ENCODE data around the gene FAM156A. TPM values are rescaled to one million over a fixed set of nuclear protein-coding genes. Genes with fewer than 3 reads are reported as not detected.
A peak's percentile ranks its signal among the peaks of the same experiment; 100 is the strongest.
"Not testable (repeated sequence)": the region's sequence is repeated elsewhere in the genome, so short reads cannot be mapped to it uniquely, and the experiment has no call there.

FAM156A gene
- total RNA-seq, 1 donor, result 12.1 TPM

DNA sequence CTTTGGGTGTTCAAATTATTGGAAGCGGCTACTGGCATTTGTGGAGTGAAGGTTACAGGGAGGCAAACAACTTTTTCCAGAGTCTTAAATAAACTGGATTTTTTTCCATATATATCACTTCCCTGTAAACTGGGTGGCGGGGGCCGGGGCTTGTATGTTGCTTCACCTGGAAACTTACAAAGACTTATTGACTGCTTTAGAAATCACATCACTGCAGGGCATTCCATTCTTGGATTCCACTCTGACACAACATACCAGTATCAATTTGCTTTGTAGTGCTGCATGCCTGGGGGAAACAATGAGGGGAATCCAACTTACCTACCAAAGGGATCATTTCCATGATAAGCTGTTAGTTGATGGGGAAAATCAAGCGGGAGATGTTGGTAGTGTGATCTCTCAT, 21.7 kb upstream of the FAM156A start:
- no peak for DNase-seq (ENCODE audit: low read depth)
- TF ChIP-seq, protein P1, sequence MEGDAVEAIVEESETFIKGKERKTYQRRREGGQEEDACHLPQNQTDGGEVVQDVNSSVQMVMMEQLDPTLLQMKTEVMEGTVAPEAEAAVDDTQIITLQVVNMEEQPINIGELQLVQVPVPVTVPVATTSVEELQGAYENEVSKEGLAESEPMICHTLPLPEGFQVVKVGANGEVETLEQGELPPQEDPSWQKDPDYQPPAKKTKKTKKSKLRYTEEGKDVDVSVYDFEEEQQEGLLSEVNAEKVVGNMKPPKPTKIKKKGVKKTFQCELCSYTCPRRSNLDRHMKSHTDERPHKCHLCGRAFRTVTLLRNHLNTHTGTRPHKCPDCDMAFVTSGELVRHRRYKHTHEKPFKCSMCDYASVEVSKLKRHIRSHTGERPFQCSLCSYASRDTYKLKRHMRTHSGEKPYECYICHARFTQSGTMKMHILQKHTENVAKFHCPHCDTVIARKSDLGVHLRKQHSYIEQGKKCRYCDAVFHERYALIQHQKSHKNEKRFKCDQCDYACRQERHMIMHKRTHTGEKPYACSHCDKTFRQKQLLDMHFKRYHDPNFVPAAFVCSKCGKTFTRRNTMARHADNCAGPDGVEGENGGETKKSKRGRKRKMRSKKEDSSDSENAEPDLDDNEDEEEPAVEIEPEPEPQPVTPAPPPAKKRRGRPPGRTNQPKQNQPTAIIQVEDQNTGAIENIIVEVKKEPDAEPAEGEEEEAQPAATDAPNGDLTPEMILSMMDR (IDR thresholded peaks at IDR 0.05; ENCODE audit: insufficient read depth, low read depth, low read length), result no peak
- no peak overlapping the region for H3K4me3 ChIP-seq (ENCODE audit: low read depth, low read length)

DNA sequence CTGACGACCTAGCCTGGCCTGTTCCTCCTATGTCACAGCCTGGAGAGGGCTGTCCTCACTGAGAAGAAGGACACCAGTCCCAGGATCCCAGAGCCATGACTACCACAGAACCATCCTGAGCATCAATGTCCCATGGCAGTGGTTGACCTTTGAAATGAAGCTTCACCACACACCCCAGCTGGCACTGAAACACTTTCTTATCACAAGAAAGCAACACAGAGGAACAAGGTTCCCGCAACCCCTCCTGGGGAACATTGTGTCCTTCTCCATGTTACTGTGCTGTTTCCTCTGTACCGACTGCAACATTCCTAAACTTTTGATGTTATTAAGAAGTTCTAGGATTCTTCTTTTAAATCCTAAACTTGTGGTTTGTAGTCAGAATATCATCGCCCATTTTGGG, 21.2 kb upstream of the FAM156A start:
- peak; percentile 36 for DNase-seq (ENCODE audit: low read depth)
- H3K4me3 ChIP-seq (ENCODE audit: low read depth, low read length), result no peak overlapping the region
- TF ChIP-seq, protein P1 (IDR thresholded peaks at IDR 0.05; ENCODE audit: insufficient read depth, low read depth, low read length), result no peak

DNA sequence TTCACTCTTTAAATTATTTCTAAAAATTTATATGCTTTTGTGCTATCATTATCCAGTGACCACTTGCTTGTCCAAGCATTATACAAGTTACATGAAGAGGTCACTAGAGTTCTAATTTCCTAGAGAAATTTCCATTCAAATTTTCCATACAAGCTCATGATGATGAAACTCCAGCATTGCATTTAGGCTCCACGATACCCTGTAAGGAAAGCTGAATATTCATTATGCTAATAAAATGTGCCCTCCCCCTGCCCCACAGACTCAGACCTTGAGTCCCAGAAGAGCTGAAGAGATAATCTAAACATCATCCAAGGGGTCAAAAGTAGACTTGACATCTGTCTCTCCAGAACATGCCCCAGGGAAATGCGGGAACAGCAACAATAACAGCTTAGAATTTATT, 19.6 kb upstream of the FAM156A start:
- no peak overlapping the region for H3K4me3 ChIP-seq (ENCODE audit: low read depth, low read length)
- DNase-seq (ENCODE audit: low read depth), result no peak
- TF ChIP-seq, protein P1 (IDR thresholded peaks at IDR 0.05; ENCODE audit: insufficient read depth, low read depth, low read length), result no peak

DNA sequence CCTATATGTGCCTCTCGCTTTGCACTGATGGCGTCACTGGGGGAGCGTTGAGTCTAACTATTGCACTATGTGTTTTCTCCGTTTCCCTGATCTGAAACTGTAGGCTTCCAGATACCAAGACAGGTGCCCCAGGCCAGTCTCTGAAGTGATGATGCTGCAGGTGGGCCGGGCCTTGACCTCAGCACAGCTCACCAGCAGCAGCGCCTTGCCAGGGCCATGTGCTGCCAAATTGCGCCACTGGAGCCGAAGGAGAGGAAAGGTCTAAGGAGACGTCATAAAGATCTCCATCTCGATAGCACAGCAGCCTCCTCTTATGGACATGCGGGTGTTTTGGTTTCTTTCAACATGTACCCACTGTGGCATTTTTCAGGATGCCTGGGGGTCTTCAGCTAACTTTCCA, 17.3 kb upstream of the FAM156A start:
- DNase-seq (ENCODE audit: low read depth); H3K4me3 ChIP-seq (ENCODE audit: low read depth, low read length): not testable (repeated sequence)

DNA sequence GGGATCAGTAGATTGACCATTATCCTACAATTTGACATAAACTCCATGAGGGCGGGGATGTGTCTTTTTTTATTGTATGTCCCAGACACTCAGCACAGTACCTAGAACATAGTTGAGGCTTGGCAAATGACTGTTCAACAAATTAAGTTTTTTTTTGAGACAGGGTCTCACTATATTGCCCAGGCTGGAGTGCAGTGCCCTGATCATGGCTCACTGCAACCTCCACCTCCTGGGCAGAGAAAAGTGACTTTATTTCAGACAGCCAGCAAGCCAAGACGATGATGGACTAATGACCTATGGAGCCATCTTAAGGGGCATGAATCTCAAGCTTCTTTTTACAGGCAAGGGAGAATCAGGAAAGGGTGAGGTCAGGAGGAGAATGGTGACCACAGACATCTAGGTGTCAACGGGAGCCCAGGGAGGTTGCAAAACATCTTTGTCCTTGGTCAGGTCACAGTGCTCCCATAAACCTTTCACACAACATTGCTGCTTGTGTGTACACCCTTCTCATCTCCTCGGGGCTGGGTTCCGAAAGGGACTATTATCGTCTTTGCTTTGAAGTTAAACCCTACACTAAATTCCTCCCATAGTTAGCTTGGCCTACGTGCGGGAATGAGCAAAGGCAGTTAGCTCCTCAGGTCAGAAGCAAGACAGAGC, 16.1 kb upstream of the FAM156A start:
- H3K4me3 ChIP-seq (ENCODE audit: low read depth, low read length); DNase-seq (ENCODE audit: low read depth): not testable (repeated sequence)

DNA sequence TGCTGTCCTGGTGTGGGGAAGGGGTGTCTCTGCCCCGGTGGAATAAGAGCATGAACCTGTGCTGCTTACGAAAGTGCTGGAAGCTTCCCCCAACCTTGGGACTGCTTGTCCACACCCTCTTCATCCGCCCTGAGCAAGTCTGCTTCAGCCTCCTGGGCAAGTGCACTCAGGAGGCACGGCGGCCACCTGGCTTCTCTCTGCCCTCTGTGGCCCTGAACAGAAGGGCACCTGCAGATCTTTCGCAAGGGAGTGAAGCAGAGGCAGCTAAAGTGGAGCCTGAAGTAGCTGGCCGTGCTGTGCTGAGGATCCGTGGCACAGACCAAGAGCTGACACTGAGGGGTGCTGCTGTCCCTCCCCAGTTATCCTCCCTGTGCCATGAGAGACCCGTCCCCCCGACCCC, 9.6 kb upstream of the FAM156A start:
- DNase-seq (ENCODE audit: low read depth), result not testable (repeated sequence)

DNA sequence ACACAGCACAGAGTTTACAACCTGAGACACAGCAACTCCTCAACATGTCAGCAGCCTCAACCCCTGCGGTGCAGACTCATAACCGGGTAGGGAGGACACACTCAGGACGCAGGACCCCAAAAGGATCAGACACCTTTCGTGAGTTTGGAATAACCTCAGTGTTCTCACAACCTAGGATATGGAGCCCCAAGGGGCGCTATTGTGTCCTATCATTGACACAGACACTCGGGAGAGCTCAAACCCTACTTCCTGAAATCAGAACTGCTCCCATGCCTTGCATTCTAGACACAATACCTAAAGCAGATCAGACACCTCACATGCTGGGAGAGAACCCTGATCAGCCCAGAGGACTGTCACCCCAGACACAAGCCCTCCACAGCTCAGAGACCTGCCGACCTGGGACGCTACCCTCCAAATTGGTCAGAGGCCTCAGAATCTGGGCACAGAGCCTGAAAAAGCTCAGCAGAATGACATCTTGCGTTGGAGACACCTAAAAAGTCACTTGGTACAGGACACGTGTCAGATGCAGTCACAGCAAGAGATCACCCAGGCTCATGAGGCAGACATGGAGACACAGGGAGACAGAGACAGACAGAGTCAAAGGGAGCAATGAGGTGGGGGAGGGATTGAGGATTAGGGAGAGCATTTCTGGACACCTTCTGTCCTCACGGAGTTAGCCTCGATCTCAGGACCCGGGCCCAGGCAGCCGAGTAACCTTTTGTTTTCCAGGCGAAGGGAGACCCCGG, 8.8 kb upstream of the FAM156A start:
- not testable (repeated sequence) for DNase-seq (ENCODE audit: low read depth); H3K4me3 ChIP-seq (ENCODE audit: low read depth, low read length)

More for the DNA sequence above, 9.6 kb upstream of the FAM156A start:
- H3K4me3 ChIP-seq (ENCODE audit: low read depth, low read length), result not testable (repeated sequence)

DNA sequence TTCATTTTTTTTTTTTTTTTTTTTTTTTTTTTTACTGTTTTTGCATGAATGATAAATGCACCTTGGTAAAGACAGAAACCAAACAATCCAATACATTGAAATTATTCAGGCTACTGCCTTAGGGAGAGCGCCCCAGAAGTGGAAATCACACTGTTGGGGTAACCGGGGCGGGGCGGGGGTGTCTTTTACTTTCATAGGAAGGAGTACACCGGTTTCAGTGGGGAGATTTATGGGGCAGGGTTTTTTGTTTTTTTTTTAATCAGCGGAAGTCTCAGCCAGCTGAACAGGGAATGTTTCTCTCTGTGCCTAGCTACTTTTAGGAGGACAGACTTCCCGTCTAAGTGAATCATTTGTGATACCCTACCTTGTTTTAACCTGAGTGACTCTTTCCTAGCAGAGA, 643 bp upstream of the FAM156A start:
- H3K4me3 ChIP-seq (ENCODE audit: low read depth, low read length); DNase-seq (ENCODE audit: low read depth): not testable (repeated sequence)

DNA sequence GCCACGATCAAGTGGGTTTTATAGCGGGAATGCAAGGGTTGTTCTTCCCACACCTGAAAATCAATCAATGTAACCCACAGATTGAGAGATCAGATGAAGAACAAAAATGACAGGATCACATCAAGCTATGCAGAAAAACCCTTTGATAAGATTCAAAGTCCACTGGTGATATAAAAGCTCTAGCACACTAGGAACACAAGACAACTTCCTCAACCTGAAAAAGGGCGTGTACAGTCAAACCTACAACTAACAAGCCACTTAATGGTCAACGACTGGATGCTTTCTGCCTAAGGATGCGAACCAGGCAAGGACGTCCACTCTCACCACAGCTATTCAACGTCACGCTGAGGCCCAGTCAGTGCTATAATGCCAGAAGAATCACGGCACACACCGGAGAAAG, 8.4 kb downstream of the FAM156A start:
- not testable (repeated sequence) for H3K4me3 ChIP-seq (ENCODE audit: low read depth, low read length); DNase-seq (ENCODE audit: low read depth)

DNA sequence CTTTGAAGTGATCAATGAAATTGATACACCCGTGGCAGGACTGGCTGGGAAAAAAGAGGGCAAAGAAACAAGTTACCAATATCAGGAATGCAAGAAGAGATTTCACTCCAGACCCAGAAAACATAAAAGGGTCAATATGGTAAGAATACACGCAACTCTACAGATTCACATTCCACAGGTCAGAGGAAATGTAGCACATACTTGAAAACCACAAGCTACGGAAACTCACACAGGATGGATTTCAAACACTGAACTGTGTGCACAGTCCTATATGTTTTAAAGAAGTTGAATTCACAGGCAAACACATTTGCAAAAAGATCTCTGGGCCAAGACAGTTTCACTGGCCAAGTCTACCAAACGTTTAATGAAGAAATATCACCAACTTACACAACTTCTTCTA, 9.0 kb downstream of the FAM156A start:
- DNase-seq (ENCODE audit: low read depth); H3K4me3 ChIP-seq (ENCODE audit: low read depth, low read length): not testable (repeated sequence)

DNA sequence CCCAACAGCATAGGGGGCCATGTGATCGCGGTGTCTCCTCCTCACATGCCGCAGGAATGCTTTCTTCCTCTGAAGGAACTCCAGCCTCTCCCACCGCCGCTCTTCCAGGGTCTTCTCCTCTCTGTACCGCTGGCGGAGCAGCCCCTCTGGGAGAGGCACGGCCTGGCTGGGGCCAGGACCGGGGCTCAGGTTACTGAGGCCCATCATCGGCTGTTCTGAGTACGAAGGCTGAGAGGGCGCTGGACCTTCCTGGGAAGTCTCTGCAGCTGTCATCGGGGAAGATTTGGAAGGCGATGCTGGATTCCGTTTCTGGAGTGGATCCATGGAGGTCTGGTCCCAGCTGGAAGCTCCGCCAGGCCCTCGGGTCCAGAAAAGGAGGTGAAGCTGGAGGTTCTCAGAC, 10.1 kb downstream of the FAM156A start:
- H3K4me3 ChIP-seq (ENCODE audit: low read depth, low read length); DNase-seq (ENCODE audit: low read depth): not testable (repeated sequence)

DNA sequence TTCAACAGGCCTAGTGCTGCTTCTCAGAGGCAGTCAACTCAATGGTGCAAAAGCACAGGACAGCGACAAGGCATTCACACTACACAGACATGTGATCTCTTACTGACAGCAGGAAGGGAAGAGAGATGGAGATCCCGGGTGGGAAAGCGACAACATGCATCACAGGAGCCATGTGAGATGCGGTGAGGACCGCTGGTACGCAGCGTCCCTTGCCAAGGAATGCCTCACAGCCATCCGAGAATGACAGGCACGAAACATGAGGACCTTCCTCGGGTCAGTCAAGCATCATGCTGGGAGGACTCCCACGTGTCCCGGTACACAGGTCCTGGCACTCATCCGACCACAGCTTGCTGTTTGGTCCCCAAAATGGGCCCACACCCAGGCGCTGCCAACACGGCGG, 10.8 kb downstream of the FAM156A start:
- not testable (repeated sequence) for H3K4me3 ChIP-seq (ENCODE audit: low read depth, low read length); DNase-seq (ENCODE audit: low read depth)

DNA sequence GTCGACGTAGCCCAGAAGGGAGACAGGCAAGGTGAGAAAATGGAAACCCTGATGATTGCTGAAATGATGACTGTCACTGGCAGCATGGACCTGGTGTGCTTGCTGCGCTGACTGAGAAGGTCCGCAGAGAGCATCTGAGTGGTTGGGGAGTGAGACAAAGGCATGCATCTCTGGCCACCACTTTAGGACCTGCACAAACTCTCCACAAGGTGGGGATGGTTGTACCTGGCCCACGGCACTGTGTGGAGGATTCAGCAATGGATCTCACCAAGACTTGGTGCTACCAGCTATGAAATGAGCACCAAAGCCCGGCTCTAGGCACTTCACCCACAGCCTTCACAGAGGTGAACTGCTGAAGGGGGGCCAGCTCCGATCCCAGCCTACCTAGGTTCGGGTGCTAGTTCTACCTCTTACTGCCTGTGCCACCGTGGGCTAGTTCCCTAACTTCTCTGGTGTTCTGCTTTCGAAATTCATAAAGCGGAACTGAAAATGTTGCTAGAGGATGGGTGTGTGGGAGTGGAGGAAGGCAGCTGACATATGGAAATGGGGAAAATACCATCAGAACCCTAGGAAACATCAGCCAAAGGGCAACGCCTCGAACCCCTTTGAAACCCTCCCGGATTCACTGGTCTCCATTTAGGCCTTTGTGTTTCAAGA, 12.4 kb downstream of the FAM156A start:
- not testable (repeated sequence) for DNase-seq (ENCODE audit: low read depth); H3K4me3 ChIP-seq (ENCODE audit: low read depth, low read length)

DNA sequence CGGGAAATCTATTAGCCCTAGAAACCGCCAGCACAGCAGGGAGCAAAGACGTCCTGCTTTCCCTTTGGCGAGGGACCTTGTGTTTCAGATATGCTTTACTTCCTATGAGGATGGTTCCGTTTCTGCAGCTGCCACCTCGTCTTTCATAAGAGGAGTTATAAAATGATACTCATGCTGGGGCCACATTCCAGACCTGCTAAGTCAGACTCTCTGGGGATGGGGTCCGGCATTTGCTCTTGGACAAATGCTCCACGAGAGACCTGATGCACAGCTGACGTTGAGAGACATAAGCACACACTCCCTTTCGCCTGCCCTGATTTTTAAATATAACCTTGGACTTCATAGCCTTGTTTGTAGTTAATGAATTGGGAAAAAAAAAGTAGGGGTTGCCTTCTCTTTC, 16.6 kb downstream of the FAM156A start:
- not testable (repeated sequence) for H3K4me3 ChIP-seq (ENCODE audit: low read depth, low read length); DNase-seq (ENCODE audit: low read depth)

DNA sequence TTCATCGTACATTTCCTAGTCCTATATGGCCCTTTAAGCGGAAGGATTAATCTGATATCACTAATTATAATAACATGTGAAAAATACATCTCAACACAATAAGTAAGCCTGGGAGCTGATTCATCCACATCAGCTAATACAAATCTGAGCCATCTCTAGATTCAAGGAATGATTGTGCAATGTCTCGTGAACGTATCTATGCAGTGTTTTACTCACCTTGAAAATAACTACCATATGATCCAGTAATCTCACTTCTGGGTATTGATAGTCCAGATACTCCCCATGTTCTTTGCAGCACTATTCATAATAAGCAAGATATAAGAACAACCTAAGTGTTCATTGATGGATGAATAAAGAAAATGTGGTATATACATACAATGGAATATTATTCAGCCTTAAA, 17.6 kb downstream of the FAM156A start:
- H3K4me3 ChIP-seq (ENCODE audit: low read depth, low read length); DNase-seq (ENCODE audit: low read depth): not testable (repeated sequence)

Data from fibroblast of villous mesenchyme (primary cell).